ENCODE measurements around the gene HCAR3.
"Not testable (repeated sequence)": the region's sequence is repeated elsewhere in the genome, so short reads cannot be mapped to it uniquely, and the experiment has no call there.

DNA sequence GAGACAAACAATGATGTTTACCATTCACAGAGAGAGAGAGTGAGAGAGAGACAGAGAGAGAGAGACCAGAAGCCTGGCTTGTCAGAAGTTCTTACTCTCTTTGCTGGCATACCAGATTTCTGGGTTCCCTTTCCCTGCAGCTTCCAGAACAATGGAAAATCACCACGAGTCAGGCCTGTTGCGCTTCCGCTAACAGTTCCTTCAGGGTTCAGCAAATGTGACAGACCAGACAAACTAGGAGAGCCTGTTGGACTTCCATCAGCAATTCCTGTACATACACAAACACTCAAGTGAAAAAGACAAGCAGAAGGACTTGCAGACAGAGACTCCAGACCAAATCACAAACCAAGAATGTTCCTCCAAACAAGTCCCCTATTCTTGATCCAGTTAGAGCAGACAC is 7.3 kb downstream of the HCAR3 start:
- not testable (repeated sequence) for TF ChIP-seq EZH2 (IDR thresholded peaks at IDR 0.05; ENCODE audit: insufficient read depth, poor library complexity, severe bottlenecking); EZH2phosphoT487 (IDR thresholded peaks at IDR 0.05; ENCODE audit: insufficient read depth, low read depth)
